ENCODE measurements around the gene PCSK4.
A peak's percentile ranks its signal among the peaks of the same experiment; 100 is the strongest.
"Not testable (repeated sequence)": the region's sequence is repeated elsewhere in the genome, so short reads cannot be mapped to it uniquely, and the experiment has no call there.

PCSK4 gene

GRCh38 chr19:1521636-1522035, 31.5 kb upstream of the PCSK4 start:
- DNase-seq: no peak

- DNase-seq: no peak
Measured at GRCh38 chr19:1520203-1520780, 30.1 kb upstream of the PCSK4 start.

DNA sequence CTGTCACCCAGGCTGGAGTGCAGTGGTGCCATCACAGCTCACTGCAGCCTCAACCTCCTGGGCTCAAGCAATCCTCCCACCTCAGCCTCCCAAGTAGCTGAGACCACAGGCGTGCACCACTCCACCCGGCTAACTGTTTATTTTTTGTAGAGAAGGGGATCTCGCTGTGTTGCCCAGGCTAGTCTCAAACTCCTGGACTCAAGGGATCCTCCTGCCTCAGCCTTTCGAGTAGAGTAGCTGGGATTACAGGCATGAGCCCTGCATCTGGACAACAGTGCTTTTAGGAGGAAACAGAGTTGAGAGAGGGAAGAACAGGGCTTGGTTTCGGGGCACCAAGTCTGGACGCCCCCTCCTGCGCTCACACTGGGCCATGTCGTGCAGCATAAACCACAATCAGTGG, 29.7 kb upstream of the PCSK4 start:
- not testable (repeated sequence) for DNase-seq

DNA sequence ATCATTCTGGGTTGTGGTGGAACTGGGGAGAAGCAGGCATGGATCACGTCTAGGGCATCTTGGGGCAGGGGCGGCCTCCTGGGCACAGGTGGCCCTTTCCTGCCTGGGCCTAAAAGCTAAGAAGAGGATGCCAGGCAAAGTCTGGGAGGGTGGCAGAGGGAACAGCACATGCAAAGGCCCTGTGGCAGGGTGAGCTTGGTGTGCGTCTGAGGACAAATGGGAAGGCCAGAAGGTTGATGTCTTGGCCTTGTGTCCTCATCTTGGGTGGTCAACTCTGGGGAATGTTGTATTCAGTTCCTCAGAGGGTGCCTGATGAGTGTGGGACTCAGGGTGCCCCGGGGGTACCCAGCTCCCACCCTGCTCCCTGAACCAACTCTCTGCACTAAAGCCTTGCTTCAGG, 28.3 kb upstream of the PCSK4 start:
- DNase-seq: no peak

DNA sequence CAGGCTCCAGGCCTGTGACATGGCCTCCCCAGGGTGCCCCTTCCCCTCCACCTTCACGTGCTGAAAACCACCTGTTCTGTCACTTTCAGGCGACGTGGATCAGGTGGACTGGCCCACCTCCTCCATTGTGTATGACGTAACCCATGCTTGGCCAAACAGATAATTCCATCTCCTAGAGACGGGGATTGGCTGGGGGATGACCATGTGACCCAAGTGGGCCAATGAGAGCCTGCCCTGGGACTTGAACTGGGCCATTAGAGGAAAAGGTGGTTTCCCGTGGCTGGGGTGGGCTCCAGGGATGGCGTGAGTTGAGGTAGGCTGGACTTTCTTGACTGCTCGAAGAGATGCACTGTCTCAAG, 26.2 kb upstream of the PCSK4 start:
- DNase-seq: no peak

DNA sequence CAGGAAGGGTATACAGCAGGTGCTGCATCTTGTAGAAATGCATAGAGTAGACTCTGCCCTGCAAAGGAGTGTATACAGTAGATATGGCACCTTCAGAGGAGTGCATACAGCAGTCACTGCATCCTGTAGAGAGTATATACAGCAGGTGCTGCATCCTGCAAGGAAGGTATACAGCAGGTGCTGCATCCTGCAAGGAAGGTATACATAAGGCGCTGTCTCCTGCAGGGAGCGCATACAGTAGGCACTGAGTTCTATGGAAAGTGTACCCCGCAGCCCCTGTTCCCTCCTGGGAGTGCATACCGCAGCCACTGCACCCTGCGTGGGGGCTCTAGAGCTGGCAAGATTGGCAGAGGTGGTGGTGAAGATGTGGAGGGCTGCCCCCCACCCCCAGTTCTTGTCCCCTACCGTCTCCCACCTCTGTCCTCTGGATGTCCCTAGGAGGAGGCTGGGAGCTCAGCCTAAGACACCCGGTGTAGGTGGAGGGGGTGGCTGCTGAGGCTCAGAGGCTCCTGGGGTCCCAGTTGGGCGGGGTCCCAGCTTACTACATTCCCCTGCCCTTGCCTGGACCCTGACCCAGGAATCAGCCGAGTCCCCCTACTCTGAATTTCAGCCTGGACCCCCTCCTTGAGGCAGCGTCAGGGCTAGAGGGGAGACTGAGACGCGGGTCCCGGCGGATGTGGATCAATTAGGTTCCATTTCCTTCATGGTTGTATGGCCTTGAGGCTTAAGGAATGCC, 25.0 kb upstream of the PCSK4 start:
- no peak for DNase-seq

DNA sequence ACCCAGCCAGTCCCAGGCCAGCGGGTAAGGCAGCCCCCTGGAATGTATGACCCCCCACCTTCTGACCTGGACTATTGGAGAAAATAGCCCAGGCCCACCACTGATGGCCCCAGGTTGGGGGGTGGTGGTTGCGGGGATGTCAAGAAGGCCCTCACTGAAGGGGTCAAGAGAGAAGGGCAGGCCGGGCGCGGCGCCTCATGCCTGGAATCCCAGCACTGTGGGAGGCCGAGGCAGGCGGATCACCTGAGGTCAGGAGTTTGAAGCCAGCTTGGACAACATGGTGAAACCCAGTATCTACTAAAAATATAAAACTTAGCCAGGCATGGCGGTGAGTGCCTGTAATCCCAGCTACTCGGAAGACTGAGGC, 24.1 kb upstream of the PCSK4 start:
- no peak for DNase-seq

DNA sequence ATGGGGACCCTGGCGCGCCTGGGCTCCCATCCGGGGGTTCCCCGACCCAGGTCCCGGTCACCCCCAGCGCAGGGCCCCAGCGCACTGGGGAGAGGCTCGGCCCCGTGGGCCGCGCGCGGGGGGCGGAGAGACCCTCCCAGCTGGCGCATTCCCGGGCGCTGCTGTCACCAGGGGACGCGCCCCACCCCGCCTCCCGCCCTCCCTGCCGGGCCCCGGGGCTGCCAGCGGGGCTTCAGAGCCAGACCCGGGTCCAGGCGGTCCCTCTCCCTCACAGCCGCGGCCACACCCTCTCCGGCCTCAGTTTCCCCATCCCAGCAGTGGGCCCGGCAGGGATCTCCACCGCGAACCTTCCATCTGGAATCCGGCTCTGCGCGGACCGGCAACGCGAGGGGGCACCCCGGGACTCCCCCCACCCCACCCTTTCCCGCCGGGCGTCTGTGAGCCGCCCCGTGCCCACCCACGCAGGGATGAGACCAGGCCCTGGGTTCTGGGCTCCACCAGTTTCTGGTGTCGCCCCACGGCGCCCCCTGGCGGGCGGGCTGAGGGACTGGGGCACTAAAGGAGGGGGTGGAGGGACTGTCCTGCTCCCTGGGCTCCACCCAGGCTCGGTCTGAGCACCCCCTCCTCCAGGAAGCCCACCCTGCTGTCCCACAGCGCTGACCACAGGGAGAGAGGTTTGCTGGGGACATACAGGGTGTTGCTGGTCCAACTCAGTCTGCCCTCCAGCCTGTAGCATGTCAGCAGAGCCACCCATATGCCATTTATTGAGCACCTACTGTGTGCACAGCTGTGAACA, 23.5 kb upstream of the PCSK4 start:
- DNase-seq: peak; percentile 64

DNA sequence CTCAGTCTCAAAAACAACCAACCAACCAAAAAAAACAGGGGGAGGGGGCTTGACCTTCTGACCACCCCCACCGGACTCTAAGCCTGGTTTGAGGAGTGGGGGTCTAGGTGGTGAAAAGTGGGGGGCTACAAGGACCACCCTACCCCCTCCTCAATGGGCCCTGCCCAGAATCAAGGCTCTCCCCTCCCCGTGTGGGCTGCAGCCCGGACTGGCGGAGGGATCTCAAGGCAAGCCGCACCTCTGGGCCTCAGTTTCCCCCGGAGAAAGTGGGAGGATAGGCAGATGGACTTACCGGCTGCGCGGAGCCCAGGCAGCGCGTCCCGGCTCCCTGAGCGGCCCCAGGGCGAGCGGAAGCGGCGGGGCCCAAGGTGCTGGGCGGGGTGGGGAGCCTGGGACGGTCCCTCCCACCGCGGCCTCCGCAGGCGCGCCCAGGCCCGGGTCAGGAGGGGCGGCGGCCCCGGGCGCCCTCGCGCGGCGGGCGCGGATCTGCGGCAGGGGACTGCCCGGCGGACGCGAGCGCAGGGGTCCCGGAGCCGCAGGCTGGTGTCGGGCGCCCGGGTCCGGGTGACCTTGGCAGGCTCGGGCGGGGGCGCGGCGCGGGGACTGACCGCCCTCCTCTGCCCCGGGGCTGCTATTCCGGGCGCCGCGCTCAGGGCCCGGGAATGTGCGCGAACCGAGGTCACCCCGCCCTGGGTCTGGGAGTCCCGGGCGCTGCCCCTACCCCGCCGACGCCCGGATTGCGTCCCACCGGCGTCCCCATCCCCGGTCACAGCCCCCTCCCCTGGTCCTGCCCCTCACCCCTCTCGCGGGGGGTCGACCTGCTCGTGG, 22.7 kb upstream of the PCSK4 start, which contains the start of gene ADAMTSL5:
TSS of gene ADAMTSL5 (minus strand) at position 349 of the 828 bp plus-strand sequence. CDS start 2,076 bp downstream, outside the sequence.
- peak; percentile 78 for DNase-seq

DNA sequence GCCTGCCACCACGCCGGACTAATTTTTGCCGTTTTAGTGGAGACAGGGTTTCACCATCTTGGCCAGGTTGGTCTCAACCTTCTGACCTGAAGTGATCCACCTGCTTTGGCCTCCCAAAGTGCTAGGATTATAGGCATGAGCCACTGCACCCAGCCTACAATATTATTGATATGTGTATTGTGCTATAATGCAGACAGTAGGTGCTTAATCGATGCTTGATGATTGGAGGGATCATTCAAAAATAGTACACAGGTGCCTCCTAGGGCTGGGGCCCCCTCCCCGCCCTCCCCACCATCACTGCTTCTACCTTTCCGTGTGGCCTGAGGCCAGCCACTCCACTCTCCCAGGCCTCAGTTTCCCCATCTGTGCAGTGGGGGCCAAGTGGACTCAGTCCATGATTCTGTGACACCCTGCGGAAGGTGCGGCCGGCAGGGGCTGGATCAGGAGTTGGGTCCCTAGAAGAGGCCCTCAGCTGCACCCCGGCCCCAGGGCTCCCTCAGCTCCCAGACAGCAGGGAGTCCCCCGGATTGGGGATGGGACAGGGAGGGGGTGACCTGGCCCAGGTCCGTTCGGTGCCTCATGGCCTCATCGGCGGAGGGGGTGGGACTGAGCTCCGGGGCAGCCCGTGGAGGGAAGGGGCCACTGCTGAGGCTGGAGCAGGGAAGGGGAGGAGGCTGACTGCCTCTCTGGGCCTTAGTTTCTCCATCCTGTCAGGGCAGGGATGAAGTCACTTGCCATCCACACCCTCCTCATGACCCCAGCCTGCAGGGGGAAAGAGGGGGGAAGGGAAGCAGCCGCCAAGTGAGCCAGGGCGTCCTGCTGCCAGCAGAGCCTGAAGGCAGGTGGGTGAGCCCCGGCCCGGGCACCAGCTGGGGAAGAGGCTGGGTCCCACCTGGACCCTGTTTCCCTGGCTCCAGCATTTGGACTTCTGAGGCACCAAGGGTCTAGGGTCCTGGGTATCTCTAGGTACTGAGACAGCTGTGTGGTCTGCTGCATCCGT, 21.5 kb upstream of the PCSK4 start:
- DNase-seq: no peak

GRCh38 chr19:1510807-1511206, 20.7 kb upstream of the PCSK4 start:
- DNase-seq: no peak

DNA sequence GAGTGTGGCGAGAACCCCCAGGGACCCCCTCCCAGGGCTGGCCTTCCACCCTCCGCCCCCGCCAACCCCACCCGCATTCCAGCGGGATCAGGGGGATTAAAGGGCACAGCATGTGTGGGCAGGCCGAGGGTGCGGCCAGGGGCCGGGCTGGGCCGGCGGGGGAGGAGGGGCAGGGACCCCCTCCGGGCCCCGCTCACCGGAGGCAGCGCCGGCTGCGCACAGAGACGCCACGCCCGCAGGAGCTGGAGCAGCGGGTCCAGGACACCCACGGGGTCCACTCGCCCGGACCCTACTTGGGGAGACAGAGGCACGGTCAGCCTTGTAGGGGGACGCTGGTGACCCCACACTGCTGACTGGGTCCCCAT, 20.3 kb upstream of the PCSK4 start:
- DNase-seq: no peak

GRCh38 chr19:1509602-1510441, 19.7 kb upstream of the PCSK4 start:
- no peak for DNase-seq

DNA sequence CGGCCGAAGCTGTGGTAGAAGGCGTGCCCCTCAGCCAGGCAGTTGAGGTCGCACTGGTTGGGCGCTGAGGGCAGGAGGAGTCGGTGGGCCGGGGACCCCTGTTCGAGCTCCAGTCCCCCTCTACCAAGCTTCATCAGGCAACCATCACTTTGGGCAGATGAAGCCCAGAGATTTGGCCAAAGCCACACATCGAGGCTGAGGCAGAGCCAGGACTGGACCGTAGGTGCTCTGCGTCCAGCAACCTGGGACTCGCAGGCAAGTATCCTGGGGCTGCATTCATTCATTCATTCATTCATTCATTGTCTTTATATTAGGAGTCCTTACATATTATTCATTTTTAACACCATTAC, 18.3 kb upstream of the PCSK4 start:
- DNase-seq: no peak

DNA sequence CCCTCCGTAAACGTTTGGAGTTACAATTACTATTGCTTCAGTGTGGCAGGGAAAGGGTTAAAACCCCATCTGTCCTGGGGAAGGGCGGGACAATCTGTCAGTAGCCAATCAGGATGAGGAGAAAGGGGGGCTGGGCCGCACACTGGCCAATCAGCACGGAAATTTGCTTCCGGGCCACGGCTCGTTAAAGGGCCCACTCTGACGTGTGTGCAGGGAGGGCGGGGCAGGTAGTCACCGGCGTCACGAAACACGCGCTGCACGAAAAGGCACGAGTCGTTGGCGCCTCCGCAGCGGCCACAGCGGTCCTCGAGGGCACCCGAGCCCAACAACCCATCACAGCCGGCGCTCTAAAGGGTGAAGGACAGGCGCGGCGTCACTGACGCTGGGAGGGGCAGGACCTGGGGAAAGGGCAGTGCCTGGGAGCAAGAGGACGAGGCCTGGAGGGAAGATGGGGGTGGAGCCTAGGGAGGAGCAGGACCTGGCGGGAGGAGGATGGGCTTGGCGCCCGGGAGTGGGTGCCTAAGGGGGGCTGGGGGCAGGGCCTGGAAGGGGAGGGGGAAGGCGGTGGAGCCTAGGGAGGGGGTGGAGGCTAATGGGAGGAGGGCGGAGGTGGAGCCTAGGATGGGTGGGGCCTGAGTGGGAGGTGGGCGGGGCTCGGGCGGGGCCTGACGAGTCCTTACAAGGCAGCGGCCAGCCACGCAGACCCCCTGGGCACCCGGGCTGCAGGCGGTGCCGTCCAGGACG, 17.8 kb upstream of the PCSK4 start:
- DNase-seq: peak; percentile 94

- DNase-seq: no peak
Measured at GRCh38 chr19:1507192-1507660, 17.1 kb upstream of the PCSK4 start.

DNA sequence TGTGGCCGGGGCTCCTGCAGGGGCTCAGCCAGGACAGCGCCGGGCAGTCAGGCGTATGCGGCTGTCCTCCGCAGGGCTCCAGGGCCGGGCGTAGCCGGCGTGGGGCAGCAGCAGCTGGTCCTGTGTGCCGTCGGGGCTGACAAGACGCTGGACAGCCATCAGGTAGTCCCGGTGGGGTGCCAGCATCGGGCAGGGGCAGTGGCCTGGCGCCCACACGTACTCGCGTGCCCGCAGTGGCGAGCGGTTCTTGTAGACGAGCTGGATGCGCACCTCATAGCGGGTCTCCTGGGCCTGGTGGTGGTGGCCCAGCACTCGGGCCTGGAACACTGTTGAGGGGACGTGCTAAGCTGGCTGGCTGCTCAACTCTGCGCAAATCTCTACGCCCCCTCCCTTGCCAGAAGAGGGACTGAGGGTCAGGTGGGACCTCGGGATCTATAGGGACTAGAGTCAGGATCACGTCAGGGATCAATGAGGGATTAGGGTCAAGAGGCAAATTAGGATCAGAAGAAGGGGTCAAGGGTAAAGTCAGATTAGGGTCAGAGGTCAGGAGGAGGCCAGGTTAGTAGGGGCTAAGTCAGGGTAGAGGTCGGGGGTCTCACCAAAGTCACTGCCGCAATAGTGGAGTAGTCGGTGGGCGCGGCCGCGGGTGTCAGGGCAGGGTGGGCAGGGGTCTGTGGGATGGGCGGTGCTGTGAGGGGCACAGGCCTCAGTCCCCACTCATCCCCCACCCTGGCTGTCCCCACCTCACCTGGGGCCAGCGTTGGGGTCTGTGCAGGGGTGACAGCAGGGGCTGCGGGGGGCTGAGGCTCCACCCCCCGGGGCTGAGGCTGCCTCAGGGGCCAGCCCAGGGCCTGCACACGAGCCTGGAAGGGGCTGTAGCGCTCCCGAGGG, 16.1 kb upstream of the PCSK4 start:
- DNase-seq: no peak

GRCh38 chr19:1505012-1505411, 14.9 kb upstream of the PCSK4 start:
- no peak for DNase-seq

Measured in EL (cell line).